Measurements from ENCODE around the gene UGCG.
A peak's percentile ranks its signal among the peaks of the same experiment; 100 is the strongest.
"Not testable (repeated sequence)": the region's sequence is repeated elsewhere in the genome, so short reads cannot be mapped to it uniquely, and the experiment has no call there.

Gene UGCG

GRCh38 chr9:111890867-111891266 lies 5.7 kb upstream of the UGCG start:
- DNase-seq (ENCODE audit: low read depth) = not testable (repeated sequence)

- no peak for DNase-seq (ENCODE audit: low read depth)
Observed at GRCh38 chr9:111891910-111892499, 4.6 kb upstream of the UGCG start.

- DNase-seq (ENCODE audit: low read depth) = peak; percentile 14
Observed at GRCh38 chr9:111896942-111897600, 457 bp downstream of the UGCG start.

GRCh38 chr9:111897601-111898137 lies 1.1 kb downstream of the UGCG start:
- no peak for DNase-seq (ENCODE audit: low read depth)

GRCh38 chr9:111898331-111899096 lies 1.9 kb downstream of the UGCG start:
- DNase-seq (ENCODE audit: low read depth) = no peak

- DNase-seq (ENCODE audit: low read depth) = no peak
Observed at GRCh38 chr9:111900151-111900857, 3.7 kb downstream of the UGCG start.

GRCh38 chr9:111900858-111901612 lies 4.4 kb downstream of the UGCG start:
- no peak for DNase-seq (ENCODE audit: low read depth)

GRCh38 chr9:111902391-111903139 lies 6.0 kb downstream of the UGCG start:
- DNase-seq (ENCODE audit: low read depth) = no peak

GRCh38 chr9:111903535-111903934 lies 6.9 kb downstream of the UGCG start:
- DNase-seq (ENCODE audit: low read depth) = not testable (repeated sequence)

- no peak for DNase-seq (ENCODE audit: low read depth)
Observed at GRCh38 chr9:111904026-111904425, 7.4 kb downstream of the UGCG start.

GRCh38 chr9:111904891-111905291 lies 8.3 kb downstream of the UGCG start:
- DNase-seq (ENCODE audit: low read depth) = no peak

- no peak for DNase-seq (ENCODE audit: low read depth)
Observed at GRCh38 chr9:111907147-111907546, 10.5 kb downstream of the UGCG start.

- DNase-seq (ENCODE audit: low read depth) = no peak
Observed at GRCh38 chr9:111909444-111909843, 12.8 kb downstream of the UGCG start.

- no peak for DNase-seq (ENCODE audit: low read depth)
Observed at GRCh38 chr9:111910428-111910827, 13.8 kb downstream of the UGCG start.

GRCh38 chr9:111913159-111913558 lies 16.5 kb downstream of the UGCG start:
- no peak for DNase-seq (ENCODE audit: low read depth)

- no peak for DNase-seq (ENCODE audit: low read depth)
Observed at GRCh38 chr9:111914749-111915424, 18.3 kb downstream of the UGCG start.

GRCh38 chr9:111915425-111915758 lies 18.8 kb downstream of the UGCG start:
- no peak for DNase-seq (ENCODE audit: low read depth)

GRCh38 chr9:111916234-111916645 lies 19.6 kb downstream of the UGCG start:
- no peak for DNase-seq (ENCODE audit: low read depth)

- no peak for DNase-seq (ENCODE audit: low read depth)
Observed at GRCh38 chr9:111917201-111917600, 20.6 kb downstream of the UGCG start.

- DNase-seq (ENCODE audit: low read depth) = no peak
Observed at GRCh38 chr9:111917980-111918379, 21.4 kb downstream of the UGCG start.

All from stimulated activated CD8-positive, alpha-beta memory T cell treated with anti-CD3 and anti-CD28 coated beads, Interleukin-15, amount 100 ng/mL, for 1 hour (primary cell).